ENCODE data around the gene GYPB.
"Not testable (repeated sequence)": the region's sequence is repeated elsewhere in the genome, so short reads cannot be mapped to it uniquely, and the experiment has no call there.

GYPB gene

DNA sequence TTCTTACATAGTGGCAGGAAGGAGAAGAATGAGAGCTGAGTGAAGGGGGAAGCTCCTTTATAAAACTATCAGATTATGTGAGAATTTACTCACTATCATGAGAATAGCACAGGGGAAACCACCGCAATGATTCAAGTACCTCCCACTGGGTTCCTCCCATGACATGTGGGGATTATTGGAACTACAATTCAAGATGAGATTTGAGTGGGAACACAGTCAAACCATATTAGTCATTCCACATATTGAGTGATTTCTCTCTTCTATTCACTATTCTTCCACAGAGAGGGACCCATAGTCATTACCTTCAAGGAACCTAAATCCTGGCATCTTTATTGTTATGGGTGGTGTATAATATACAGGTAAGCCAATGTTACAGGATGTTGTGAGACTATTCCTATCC, 27.4 kb downstream of the GYPB start:
- H3K4me3 ChIP-seq (ENCODE audit: control insufficient read depth, low read depth, low read length), result not testable (repeated sequence)

DNA sequence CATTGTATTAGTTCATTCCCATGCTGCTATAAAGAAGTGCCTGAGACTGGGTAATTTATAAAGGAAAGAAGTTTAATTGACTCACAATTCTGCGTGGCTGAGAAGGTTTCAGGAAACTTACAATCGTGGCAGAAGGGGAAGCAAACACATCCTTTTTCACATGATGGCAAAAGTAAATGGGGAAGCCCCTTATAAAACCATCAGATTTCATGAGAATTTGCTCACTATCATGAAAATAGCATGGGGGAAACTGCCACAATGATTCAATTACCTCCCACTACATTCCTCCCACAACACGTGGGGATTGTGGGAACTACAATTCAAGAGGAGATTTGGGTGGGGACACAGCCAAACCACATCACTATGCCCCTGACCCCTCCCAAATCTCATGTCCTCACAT, 28.5 kb downstream of the GYPB start:
- H3K4me3 ChIP-seq (ENCODE audit: control insufficient read depth, low read depth, low read length); DNase-seq (ENCODE audit: low read depth): not testable (repeated sequence)

More for the DNA sequence above, 27.4 kb downstream of the GYPB start:
- not testable (repeated sequence) for DNase-seq (ENCODE audit: low read depth)

DNA sequence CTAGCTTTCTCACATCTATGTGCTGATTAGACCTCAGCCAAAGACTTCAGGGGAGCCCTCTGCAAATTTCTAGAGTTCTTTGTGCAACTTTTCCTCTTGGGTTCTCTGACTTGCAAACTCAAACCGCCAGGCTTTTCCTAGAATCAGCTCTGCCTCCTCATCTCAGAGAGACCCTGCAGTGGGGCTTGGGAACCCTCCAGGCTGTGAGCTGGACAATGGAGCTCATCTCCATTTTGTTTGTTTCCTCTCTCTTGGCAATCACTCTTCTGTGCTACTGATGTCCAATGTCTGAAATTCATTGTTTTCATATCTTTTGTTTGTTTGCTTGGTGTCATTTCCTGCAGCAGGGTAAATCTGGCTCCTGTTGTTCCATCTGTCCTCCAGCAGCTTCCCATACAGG, 33.0 kb downstream of the GYPB start:
- DNase-seq (ENCODE audit: low read depth), result no peak
- TF ChIP-seq, protein P1, sequence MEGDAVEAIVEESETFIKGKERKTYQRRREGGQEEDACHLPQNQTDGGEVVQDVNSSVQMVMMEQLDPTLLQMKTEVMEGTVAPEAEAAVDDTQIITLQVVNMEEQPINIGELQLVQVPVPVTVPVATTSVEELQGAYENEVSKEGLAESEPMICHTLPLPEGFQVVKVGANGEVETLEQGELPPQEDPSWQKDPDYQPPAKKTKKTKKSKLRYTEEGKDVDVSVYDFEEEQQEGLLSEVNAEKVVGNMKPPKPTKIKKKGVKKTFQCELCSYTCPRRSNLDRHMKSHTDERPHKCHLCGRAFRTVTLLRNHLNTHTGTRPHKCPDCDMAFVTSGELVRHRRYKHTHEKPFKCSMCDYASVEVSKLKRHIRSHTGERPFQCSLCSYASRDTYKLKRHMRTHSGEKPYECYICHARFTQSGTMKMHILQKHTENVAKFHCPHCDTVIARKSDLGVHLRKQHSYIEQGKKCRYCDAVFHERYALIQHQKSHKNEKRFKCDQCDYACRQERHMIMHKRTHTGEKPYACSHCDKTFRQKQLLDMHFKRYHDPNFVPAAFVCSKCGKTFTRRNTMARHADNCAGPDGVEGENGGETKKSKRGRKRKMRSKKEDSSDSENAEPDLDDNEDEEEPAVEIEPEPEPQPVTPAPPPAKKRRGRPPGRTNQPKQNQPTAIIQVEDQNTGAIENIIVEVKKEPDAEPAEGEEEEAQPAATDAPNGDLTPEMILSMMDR (IDR thresholded peaks at IDR 0.05; ENCODE audit: control insufficient read depth, insufficient read depth, low read depth, low read length, missing control alignments), result no peak
- no peak overlapping the region for H3K4me3 ChIP-seq (ENCODE audit: control insufficient read depth, low read depth, low read length)

DNA sequence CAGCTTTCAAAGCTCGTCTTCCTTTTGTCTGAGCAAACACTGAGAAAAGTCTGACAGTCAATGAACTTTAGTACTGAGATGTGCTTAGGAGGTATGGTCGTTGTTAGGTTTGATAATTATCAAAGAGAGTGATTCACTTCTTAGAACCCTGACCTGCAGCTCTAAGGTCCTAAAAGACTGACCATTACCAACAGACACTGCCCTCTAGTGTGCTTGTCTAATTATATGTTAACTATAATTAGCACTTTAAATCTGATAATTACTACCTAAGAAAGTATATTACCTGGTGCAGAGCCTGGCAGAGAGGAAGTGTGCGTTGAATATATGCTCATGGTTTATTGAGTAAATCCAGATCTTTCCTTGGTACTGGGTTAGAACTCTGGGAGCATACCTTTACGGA, 38.4 kb downstream of the GYPB start:
- DNase-seq (ENCODE audit: low read depth); H3K4me3 ChIP-seq (ENCODE audit: control insufficient read depth, low read depth, low read length): not testable (repeated sequence)

DNA sequence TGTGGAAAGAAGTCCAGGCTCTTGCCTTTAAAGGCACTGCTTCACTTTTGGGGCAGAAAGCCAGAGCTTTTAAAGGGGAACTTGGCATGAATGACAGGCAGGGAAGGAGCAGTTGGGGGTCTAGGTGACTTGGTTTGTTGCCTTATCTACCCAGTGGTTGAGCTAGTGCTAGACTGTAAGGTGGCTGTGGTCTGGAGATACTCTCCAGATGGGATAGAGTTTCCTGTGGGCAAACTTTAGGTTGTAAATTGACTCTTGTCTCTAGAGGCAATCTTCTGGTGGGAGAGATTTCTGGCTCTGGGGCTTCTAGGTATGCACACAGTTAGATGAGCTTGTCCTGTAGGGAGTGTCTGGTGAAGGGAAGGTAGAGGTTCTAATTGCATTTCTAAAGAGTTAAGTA, 43.7 kb downstream of the GYPB start:
- not testable (repeated sequence) for H3K4me3 ChIP-seq (ENCODE audit: control insufficient read depth, low read depth, low read length); DNase-seq (ENCODE audit: low read depth)

DNA sequence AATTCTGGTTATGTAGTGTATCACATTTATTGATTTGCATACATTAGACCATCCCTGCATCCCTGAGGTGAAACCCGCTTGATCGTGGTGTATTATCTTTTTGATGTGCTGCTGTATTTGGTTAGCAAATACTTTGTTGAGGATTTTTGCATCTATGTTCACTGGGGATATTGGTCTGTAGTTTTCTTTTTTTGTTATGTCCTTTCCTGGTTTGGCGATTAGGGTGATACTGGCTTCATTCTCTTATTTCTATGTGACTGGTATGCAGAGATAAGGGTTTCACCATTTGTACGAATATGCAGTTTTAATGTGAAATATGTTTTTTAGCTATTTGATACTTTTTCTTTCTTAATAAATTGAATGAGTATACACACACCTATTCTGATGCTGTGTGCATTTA, 45.2 kb downstream of the GYPB start:
- not testable (repeated sequence) for H3K4me3 ChIP-seq (ENCODE audit: control insufficient read depth, low read depth, low read length); DNase-seq (ENCODE audit: low read depth)

DNA sequence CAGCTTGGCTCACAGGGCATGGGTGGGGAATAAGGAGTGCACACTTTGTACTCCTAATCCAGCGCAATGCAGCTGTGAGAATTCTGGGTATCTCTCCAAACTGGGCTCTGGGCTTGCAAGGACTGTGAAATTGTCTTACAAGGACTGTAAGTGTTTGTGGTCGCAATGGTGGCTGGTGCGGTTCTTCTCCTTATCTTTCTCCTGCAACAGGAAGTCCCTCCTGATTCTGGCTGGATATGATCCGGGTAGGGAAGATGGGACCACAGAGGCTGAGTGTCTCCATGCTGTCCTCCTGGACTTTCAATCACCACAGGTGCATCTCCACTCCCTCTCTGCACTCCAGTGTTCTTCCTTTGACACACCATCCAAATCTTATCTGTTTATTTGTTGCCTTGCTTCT, 58.1 kb downstream of the GYPB start:
- no peak for DNase-seq (ENCODE audit: low read depth)
- TF ChIP-seq, protein P1 (IDR thresholded peaks at IDR 0.05; ENCODE audit: control insufficient read depth, insufficient read depth, low read depth, low read length, missing control alignments), result no peak
- no peak overlapping the region for H3K4me3 ChIP-seq (ENCODE audit: control insufficient read depth, low read depth, low read length)

DNA sequence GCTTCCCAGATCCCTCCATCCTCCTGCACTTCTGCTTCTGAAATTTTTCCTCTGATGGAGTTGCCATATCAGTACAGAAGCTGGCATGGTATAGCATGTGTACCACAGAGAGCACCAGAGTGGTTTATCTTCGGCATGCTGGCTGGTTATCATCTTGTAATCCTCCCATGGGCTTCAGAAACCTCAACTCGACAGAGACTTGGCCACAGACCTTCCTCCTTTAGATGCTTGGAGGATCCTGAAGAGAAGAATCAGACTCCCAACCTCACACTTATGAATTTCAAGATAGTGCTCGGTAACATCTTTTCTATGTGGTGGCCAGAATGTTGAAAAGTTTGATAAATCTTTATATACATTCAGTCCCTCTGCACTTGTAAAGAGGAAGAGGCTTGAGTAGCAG, 63.9 kb downstream of the GYPB start:
- not testable (repeated sequence) for H3K4me3 ChIP-seq (ENCODE audit: control insufficient read depth, low read depth, low read length); DNase-seq (ENCODE audit: low read depth)

DNA sequence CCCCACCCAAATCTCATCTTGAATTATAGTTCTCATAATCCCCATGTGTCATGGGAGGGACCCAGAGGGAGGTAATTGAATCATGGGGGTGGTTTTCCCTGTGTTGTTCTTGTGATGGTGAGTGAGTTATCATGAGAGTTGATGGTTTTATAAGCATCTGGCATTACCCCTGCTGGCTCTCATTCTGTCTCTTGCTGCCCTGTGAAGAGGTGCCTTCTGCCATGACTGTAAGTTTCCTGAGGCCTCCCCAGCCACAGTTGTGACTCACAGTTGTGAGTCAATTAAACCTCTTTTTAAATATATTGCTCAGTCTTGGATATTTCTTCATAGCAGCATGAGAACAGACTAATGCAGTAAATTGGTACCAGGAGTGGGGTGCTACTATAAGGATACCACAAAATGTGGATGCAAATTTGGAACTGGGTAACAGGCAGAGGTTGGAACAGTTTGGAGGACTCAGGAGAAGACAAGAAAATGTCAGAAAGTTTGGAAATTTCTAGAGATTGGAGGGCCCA, 67.7 kb downstream of the GYPB start:
- not testable (repeated sequence) for H3K4me3 ChIP-seq (ENCODE audit: control insufficient read depth, low read depth, low read length); DNase-seq (ENCODE audit: low read depth)

DNA sequence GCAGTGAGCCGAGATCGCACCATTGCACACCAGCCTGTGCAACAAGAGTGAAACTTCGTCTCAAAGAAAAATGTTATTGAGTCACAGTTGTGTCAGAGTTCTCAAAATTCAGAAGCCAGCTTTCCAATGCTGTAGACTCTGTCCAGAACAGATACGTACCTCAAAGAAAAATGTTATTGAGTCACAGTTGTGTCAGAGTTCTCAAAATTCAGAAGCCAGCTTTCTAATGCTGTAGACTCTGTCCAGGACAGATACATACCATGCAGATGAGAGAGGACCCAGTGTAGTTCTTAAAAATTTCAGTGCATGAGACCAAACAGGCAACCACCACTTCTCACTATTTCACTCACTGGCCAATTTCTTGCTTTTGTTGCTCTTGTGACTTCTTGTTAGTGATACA, 68.2 kb downstream of the GYPB start:
- not testable (repeated sequence) for DNase-seq (ENCODE audit: low read depth); H3K4me3 ChIP-seq (ENCODE audit: control insufficient read depth, low read depth, low read length)

DNA sequence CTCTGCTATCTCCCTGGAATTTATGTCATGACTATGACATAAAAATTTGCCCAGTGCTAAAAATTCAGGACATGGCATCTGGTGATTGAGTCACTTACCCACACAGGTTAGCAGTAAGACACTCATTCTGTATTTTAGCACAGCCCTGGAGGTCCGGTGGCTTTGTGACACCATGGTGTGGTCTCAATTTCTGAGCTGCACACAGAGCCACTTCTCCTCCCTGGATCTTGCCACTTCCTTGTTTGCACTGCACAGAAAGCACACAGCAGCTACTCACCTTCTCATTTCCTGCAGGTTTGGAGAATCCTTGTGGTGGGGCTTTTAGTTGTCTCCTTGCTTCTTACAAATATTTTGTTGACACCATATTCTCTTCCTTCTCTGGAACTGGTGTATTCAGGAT, 69.0 kb downstream of the GYPB start:
- not testable (repeated sequence) for DNase-seq (ENCODE audit: low read depth); H3K4me3 ChIP-seq (ENCODE audit: control insufficient read depth, low read depth, low read length)

DNA sequence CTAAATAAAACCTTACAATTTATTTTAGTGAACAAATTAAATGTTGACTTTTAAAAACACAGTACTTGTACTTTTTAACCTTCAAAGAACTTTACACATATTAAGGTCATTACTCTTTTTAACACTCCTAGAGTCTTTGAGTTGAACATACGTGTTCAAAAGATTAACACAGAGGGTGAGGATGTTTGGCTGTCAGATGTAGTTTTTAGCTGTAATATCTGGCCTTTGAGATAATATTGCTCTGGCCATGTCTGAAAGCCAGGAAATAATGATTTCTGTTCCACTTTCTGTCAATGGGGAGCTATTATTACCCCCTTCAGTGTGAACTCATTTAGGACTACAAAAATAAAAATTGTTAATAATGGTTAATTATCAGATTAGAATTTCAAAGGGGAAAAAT, 71.7 kb downstream of the GYPB start:
- not testable (repeated sequence) for DNase-seq (ENCODE audit: low read depth); H3K4me3 ChIP-seq (ENCODE audit: control insufficient read depth, low read depth, low read length)

Data from AG09309 (cell line).